OCI-LY1 (cell line): ENCODE measurements around the gene LIMK2.

Source experiments
- H2AFZ ChIP-seq: fragments of 200-600 bp; sonication (generic), shearing (Covaris generic); 2 replicates; pipeline ENCODE4 v1.6.0; 2014; ENCODE audit warnings: antibody characterized with exemption, mild to moderate bottlenecking, low read length
- H3F3A ChIP-seq: fragments of 200-600 bp; sonication (generic), shearing (Covaris generic); 2 replicates; pipeline ENCODE4 v1.6.0; 2014; ENCODE audit warnings: mild to moderate bottlenecking, antibody characterized with exemption, low read length, moderate library complexity; ENCODE audit not compliant: insufficient read depth
- H3K27ac ChIP-seq: fragments of 200-600 bp; sonication (generic); 2 replicates; pipeline ENCODE4 v1.5.1; 2014; ENCODE audit warnings: low read length, mixed run types, mild to moderate bottlenecking, low read depth; ENCODE audit not compliant: poor library complexity, severe bottlenecking
- H3K27me3 ChIP-seq: fragments of 200-600 bp; sonication (generic); 2 replicates; pipeline ENCODE4 v1.6.0; 2014; ENCODE audit warnings: antibody characterized with exemption, mild to moderate bottlenecking, low read length, moderate library complexity; ENCODE audit not compliant: insufficient read depth
- H3K36me3 ChIP-seq: fragments of 200-600 bp; sonication (generic); 2 replicates; pipeline ENCODE4 v1.6.1; 2014; ENCODE audit warnings: mild to moderate bottlenecking, antibody characterized with exemption, low read length, moderate library complexity, mixed read lengths; ENCODE audit not compliant: insufficient read depth
- H3K4me1 ChIP-seq: fragments of 200-600 bp; sonication (generic); 2 replicates; pipeline ENCODE4 v1.5.1; 2014; ENCODE audit warnings: mild to moderate bottlenecking, low read length, moderate library complexity; ENCODE audit not compliant: insufficient read depth, severe bottlenecking
- H3K4me2 ChIP-seq: fragments of 200-600 bp; sonication (generic), shearing (Covaris generic); 2 replicates; pipeline ENCODE4 v1.6.1; 2014; ENCODE audit warnings: low read length
- H3K4me3 ChIP-seq: fragments of 200-600 bp; sonication (generic); 2 replicates; pipeline ENCODE4 v1.5.1; 2014; ENCODE audit warnings: low read length, low read depth, mild to moderate bottlenecking, mixed read lengths; ENCODE audit not compliant: poor library complexity, severe bottlenecking
- H3K79me2 ChIP-seq: fragments of 200-600 bp; shearing (Covaris generic); 2 replicates; pipeline ENCODE4 v1.6.1; 2016; ENCODE audit warnings: mixed run types, low read length, mixed read lengths; ENCODE audit not compliant: insufficient read depth
- H3K9ac ChIP-seq: fragments of 200-600 bp; sonication (generic), shearing (Covaris generic); 2 replicates; pipeline ENCODE4 v1.6.1; 2014; ENCODE audit warnings: mild to moderate bottlenecking, low read length, mixed read lengths
- H3K9me2 ChIP-seq: fragments of 200-600 bp; sonication (generic), shearing (Covaris generic); 2 replicates; pipeline ENCODE4 v1.6.1; 2014; ENCODE audit warnings: low read depth, mild to moderate bottlenecking, low read length, mixed read lengths
- H3K9me3 ChIP-seq: fragments of 200-600 bp; shearing (Covaris generic); 2 replicates; pipeline ENCODE4 v1.6.1; 2014; ENCODE audit warnings: low read length, mixed read lengths
- H4K20me1 ChIP-seq: fragments of 200-600 bp; sonication (generic), shearing (Covaris generic); 2 replicates; pipeline ENCODE4 v1.6.0; 2016; ENCODE audit warnings: mild to moderate bottlenecking, low read length; ENCODE audit not compliant: insufficient read depth
- EZH2 ChIP-seq: fragments of 200-600 bp; sonication (generic), shearing (Covaris generic); IDR thresholded peaks from 2 replicates; pipeline ENCODE4 v1.8.0; 2017; ENCODE audit warnings: borderline replicate concordance, mixed run types, mild to moderate bottlenecking, antibody characterized with exemption, low read length, moderate library complexity, mixed read lengths
- TF ChIP-seq, protein P1 (sequence below): fragments of 200-600 bp; sonication (generic), shearing (Covaris generic); IDR thresholded peaks from 2 replicates; pipeline ENCODE4 v1.5.1; 2017; ENCODE audit warnings: mild to moderate bottlenecking, antibody characterized with exemption, low read length, moderate library complexity, mixed read lengths

The LIMK2 gene

DNA sequence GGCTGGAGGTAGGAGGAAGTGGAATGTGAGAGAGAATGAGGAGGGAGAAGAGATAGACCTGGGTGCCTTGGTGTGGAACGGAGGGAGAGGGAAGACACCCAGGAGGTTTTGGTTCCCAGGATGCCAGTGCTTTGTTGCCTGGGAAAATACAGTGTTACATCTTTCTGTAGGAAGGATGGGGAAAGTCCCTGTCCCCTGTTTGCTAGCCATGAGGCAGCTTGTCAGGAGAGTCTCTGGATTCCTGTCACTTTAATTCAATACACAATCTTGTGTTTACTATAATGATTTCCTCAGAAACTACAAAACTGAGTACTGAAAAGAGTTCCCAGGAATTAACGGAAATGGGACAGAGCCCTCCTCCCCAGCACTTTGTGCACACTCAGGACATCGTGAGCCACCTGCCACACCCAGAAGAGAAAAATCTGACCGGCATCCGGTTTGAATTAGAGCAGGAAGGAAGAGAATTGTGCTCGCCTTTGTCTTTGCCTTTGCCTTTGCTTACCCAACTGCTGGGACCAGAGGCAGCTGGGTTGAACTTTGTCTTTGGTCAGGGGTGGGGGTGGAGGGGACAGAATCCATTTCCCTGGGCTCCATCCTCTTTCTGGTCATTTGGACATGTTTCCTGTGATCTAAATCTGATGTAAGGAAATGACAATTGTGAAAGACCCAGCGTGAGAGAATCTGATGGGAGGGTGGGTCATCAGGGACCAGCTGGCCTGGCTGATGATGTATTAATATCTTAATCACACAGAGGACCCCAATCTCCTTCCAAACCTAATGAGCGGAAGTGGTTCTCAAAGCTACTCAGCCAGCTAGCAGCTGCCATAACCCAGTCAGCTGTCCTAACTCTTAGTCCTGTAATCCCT, 1.3 kb upstream of the LIMK2 start:
- TF ChIP-seq, protein P1, sequence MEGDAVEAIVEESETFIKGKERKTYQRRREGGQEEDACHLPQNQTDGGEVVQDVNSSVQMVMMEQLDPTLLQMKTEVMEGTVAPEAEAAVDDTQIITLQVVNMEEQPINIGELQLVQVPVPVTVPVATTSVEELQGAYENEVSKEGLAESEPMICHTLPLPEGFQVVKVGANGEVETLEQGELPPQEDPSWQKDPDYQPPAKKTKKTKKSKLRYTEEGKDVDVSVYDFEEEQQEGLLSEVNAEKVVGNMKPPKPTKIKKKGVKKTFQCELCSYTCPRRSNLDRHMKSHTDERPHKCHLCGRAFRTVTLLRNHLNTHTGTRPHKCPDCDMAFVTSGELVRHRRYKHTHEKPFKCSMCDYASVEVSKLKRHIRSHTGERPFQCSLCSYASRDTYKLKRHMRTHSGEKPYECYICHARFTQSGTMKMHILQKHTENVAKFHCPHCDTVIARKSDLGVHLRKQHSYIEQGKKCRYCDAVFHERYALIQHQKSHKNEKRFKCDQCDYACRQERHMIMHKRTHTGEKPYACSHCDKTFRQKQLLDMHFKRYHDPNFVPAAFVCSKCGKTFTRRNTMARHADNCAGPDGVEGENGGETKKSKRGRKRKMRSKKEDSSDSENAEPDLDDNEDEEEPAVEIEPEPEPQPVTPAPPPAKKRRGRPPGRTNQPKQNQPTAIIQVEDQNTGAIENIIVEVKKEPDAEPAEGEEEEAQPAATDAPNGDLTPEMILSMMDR = no peak
- no peak for TF ChIP-seq EZH2
- Histone ChIP-seq H4K20me1 (no peaks in the 10 kb centered on the region), H3K4me3 (peak overlapping the region; percentile 93), H3K9ac (peak overlapping the region; percentile 47; the same call in 1 of the 2 replicates), H3K79me2 (peaks cover 4% of the 10 kb centered on the region; the same call in 1 of the 2 replicates), H3K27me3 (no peaks in the 10 kb centered on the region), H2AFZ (peak overlapping the region; percentile 80; the same call in 1 of the 2 replicates), H3F3A (no peaks in the 10 kb centered on the region), H3K4me1 (peaks cover 25% of the 10 kb centered on the region), H3K36me3 (no peaks in the 10 kb centered on the region), H3K9me2 (no peaks in the 10 kb centered on the region), H3K27ac (peak overlapping the region; percentile 46), H3K9me3 (no peaks in the 10 kb centered on the region), H3K4me2 (peak overlapping the region; percentile 89; the same call in 1 of the 2 replicates)

DNA sequence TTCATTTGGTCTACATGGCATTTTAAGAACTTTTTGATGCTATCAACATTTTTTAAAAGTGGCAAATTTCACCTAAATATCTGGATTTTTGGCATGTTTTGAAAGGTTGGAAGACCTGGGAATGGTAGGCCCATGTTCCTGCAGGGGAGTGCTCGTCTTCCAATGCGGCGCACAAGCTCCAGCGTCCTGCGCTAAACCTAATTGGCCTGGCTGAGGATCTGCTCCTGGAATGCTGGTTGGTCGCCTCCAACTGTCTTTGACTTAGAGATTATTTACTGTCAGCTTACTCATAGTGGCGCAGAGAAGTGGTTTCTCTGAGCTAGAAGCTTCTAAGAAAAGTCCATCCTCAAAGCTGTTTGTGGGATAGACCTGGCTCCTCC, 626 bp upstream of the LIMK2 start:
- H3F3A ChIP-seq = no peaks in the 10 kb centered on the region
- H3K27ac ChIP-seq = peak overlapping the region; percentile 46
- H4K20me1 ChIP-seq = no peaks in the 10 kb centered on the region
- H3K79me2 ChIP-seq = peaks cover 4% of the 10 kb centered on the region; the same call in 1 of the 2 replicates
- H3K9ac ChIP-seq = peak overlapping the region; percentile 47; the same call in 1 of the 2 replicates
- no peaks in the 10 kb centered on the region for H3K27me3 ChIP-seq
- no peaks in the 10 kb centered on the region for H3K36me3 ChIP-seq
- no peaks in the 10 kb centered on the region for H3K9me3 ChIP-seq
- H3K4me2 ChIP-seq = peak overlapping the region; percentile 89
- H3K4me1 ChIP-seq = peaks cover 25% of the 10 kb centered on the region
- TF ChIP-seq, protein P1 = no peak
- TF ChIP-seq EZH2 = no peak
- H2AFZ ChIP-seq = peak overlapping the region; percentile 97
- no peaks in the 10 kb centered on the region for H3K9me2 ChIP-seq
- H3K4me3 ChIP-seq = peak overlapping the region; percentile 93

DNA sequence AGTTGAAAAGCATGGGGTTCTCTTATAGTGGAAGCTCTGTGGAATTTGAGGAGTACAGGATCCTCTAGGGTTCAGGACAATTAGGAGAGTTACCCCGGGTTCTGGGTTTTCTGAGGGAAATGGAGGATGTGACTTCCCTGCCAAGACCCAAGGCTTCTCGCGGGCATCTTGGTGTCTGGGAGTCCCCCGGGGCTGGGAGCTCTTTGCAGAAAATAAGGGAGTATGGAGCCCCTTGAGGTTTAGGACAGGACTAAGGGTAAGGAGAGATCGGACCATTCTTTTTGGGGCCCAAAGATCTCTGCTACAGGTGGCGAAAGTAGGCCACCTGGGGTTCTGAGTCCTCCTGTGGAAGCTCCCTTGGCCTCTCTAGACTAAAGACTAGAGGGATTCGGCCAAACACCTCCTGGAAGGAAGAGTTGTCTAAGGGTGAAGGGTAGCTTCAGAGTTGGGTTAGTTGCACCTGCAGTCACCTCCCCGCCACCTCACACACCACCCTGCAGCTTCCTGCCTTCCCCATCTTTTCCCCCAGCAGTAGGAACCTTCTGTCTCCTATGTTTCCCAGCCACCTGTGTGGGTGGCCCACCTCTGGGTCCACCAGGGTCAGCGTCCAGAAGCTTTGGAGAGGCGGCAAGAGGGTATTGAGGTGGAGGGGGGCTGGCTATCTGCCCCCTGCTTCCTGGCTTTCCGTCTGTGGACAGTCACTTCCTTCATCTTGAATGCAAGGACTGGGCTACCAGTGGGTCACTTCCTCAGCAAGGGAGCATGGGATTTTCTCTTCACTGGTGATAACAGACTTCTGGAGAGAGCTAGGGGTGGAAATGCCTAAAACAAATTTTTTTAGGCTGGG, 908 bp downstream of the LIMK2 start:
- Histone ChIP-seq H2AFZ (no peak overlapping the region), H3K4me1 (peaks cover 32% of the 10 kb centered on the region), H3K27ac (peak overlapping the region; percentile 2)

More for the DNA sequence above, 908 bp downstream of the LIMK2 start:
- no peak for TF ChIP-seq EZH2
- TF ChIP-seq, protein P1 = no peak
- Histone ChIP-seq H3K79me2 (peaks cover 4% of the 10 kb centered on the region; the same call in 1 of the 2 replicates), H3F3A (no peaks in the 10 kb centered on the region), H3K4me2 (peak overlapping the region; percentile 89), H3K27me3 (no peaks in the 10 kb centered on the region), H3K36me3 (no peaks in the 10 kb centered on the region), H4K20me1 (no peaks in the 10 kb centered on the region), H3K9ac (peak overlapping the region; percentile 90), H3K4me3 (peak overlapping the region; percentile 93), H3K9me2 (no peaks in the 10 kb centered on the region), H3K9me3 (no peaks in the 10 kb centered on the region)
